ENCODE results near the gene MS4A6E. TPM values are rescaled to one million over a fixed set of nuclear protein-coding genes. Genes with fewer than 3 reads are reported as not detected.
A peak's percentile ranks its signal among the peaks of the same experiment; 100 is the strongest.

MS4A6E gene
- total and polyA plus RNA-seq, 2 experiments from 2014 or later = not detected

DNA sequence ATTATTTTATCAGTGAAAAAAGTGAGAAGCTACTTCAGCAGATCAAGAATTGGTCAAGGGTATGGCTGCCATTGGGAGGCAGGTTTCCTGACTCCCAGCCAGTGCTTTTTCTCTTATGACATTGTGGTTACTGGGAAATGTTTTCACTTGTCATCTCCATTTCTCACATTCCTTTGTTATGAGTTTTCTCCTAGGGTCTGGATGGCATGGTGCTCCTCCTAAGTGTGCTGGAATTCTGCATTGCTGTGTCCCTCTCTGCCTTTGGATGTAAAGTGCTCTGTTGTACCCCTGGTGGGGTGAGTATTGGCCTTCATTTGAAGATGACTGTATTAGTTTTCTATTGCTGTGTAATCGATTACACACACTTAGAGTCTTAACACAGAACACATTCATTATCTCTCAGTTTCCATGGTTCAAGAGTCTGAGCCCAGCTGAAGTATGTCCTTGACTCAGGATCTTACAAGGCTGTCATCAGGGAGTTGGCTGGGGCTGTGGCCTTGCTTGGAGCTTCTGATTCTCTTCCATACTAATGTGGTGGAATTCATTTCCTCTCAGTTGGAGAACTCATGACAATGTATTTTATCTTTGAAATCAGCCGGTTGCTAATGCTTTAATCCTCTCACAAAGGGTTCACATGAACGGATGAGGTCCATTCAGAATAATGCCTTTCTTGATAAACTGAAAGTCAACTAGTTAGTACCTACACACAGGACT is 21.0 kb upstream of the MS4A6E start:
- Histone ChIP-seq H3K27ac (ENCODE audit: low read depth) (no peak overlapping the region), H3K36me3 (ENCODE audit: insufficient read depth) (no peaks in the 10 kb centered on the region), H3K9me2 (ENCODE audit: insufficient read depth) (peaks cover 6% of the 10 kb centered on the region; the same call in 1 of the 2 replicates), H3K4me3 (no peak overlapping the region), H4K20me1 (replicated peaks; ENCODE audit: insufficient read depth) (no peaks in the 10 kb centered on the region), H3K79me2 (replicated peaks; ENCODE audit: insufficient read depth) (no peaks in the 10 kb centered on the region), H3K27me3 (ENCODE audit: insufficient read depth) (no peaks in the 10 kb centered on the region), H2AFZ (0 out of 2 replicates have a peak overlapping the region, but pooled peaks have one; percentile 59), H3F3A (replicated peaks; ENCODE audit: low read depth) (no peaks in the 10 kb centered on the region), H3K4me2 (no peak overlapping the region), H3K4me1 (ENCODE audit: insufficient read depth) (no peaks in the 10 kb centered on the region)
- Mint-ChIP-seq H3K27ac (no peak overlapping the region), H3K9me3 (no peaks in the 10 kb centered on the region), H3K27me3 (ENCODE audit: insufficient read depth, low read depth, poor library complexity) (no peaks in the 10 kb centered on the region), H3K36me3 (ENCODE audit: low read depth) (no peaks in the 10 kb centered on the region), H3K4me3 (no peak overlapping the region), H3K4me1 (peaks cover 5% of the 10 kb centered on the region; the same call in 2 of the 3 replicates)
- DNase-seq (ENCODE audit: low spot score) (no peak), ATAC-seq (no peak)
- TF ChIP-seq ZNF114 (CRISPR knock-in tag; IDR thresholded peaks at IDR 0.05) (no peak), JUNB (IDR thresholded peaks at IDR 0.05; ENCODE audit: unreplicated experiment) (no peak), CREB1 (CRISPR knock-in tag; IDR thresholded peaks at IDR 0.05; ENCODE audit: low read depth) (no peak), POLR2AphosphoS5 (IDR thresholded peaks at IDR 0.05; ENCODE audit: low read depth) (no peak), ZNF331 (CRISPR knock-in tag; IDR thresholded peaks at IDR 0.05; ENCODE audit: low read depth) (no peak)

DNA sequence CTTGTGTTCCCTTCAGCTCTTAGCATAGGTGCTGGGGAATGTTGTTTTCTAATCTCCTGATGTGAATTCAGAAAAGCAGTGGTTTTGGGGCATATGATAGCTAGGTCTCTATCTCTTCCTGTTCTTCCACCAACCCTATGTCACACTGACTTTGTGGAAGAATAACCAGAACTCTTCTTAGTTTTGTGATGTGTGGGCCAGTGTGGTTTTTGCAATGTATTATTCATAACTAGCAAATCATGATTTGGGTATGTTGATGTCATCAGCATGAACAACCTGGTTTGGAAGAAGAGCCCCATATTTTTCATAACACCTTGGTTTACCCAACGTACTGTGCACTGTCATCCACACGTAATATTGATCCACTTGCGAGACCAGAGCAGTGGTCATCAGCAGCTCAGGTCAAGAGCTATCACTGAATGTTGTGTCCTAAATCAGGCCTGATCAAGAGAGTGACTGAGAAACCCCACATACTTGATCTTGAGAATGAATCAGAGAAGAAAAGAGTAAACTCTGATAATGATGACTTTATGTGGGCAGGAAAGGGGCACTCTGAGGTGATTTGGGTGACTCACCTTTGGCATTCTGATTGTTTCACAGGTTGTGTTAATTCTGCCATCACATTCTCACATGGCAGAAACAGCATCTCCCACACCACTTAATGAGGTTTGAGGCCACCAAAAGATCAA is 19.4 kb upstream of the MS4A6E start:
- Histone ChIP-seq H3K79me2 (replicated peaks; ENCODE audit: insufficient read depth) (no peaks in the 10 kb centered on the region), H3K4me2 (no peak overlapping the region), H3K4me1 (ENCODE audit: insufficient read depth) (no peaks in the 10 kb centered on the region), H3K4me3 (no peak overlapping the region), H2AFZ (no peak overlapping the region), H3K36me3 (ENCODE audit: insufficient read depth) (no peaks in the 10 kb centered on the region), H3F3A (replicated peaks; ENCODE audit: low read depth) (no peaks in the 10 kb centered on the region), H3K9me2 (ENCODE audit: insufficient read depth) (peaks cover 6% of the 10 kb centered on the region; the same call in 1 of the 2 replicates), H3K27ac (ENCODE audit: low read depth) (no peak overlapping the region), H3K27me3 (ENCODE audit: insufficient read depth) (no peaks in the 10 kb centered on the region), H4K20me1 (replicated peaks; ENCODE audit: insufficient read depth) (no peaks in the 10 kb centered on the region)
- TF ChIP-seq NANOG (IDR thresholded peaks at IDR 0.05; ENCODE audit: borderline replicate concordance) = no peak
- TF ChIP-seq JUNB (IDR thresholded peaks at IDR 0.05; ENCODE audit: unreplicated experiment) = no peak
- Mint-ChIP-seq H3K27ac (no peak overlapping the region), H3K36me3 (ENCODE audit: low read depth) (no peaks in the 10 kb centered on the region), H3K4me3 (no peak overlapping the region), H3K27me3 (ENCODE audit: insufficient read depth, low read depth, poor library complexity) (no peaks in the 10 kb centered on the region), H3K4me1 (peaks cover 5% of the 10 kb centered on the region; the same call in 2 of the 3 replicates), H3K9me3 (no peaks in the 10 kb centered on the region)
- ATAC-seq (no peak), DNase-seq (ENCODE audit: low spot score) (no peak)

GRCh38 chr11:60310407-60310998 is 16.6 kb upstream of the MS4A6E start:
- Histone ChIP-seq H4K20me1 (replicated peaks; ENCODE audit: insufficient read depth) (no peaks in the 10 kb centered on the region), H3K36me3 (ENCODE audit: insufficient read depth) (no peaks in the 10 kb centered on the region), H2AFZ (no peak overlapping the region; the same call in 1 of the 2 replicates), H3K4me1 (ENCODE audit: insufficient read depth) (no peaks in the 10 kb centered on the region), H3K27me3 (ENCODE audit: insufficient read depth) (no peaks in the 10 kb centered on the region), H3K79me2 (replicated peaks; ENCODE audit: insufficient read depth) (no peaks in the 10 kb centered on the region), H3K4me2 (no peak overlapping the region), H3K27ac (ENCODE audit: low read depth) (no peak overlapping the region), H3K9me2 (ENCODE audit: insufficient read depth) (peaks cover 6% of the 10 kb centered on the region; the same call in 1 of the 2 replicates), H3K4me3 (no peak overlapping the region), H3F3A (replicated peaks; ENCODE audit: low read depth) (no peaks in the 10 kb centered on the region)
- Mint-ChIP-seq H3K4me1 (peaks cover 5% of the 10 kb centered on the region; the same call in 2 of the 3 replicates), H3K4me3 (no peak overlapping the region), H3K27me3 (ENCODE audit: insufficient read depth, low read depth, poor library complexity) (peaks cover 2% of the 10 kb centered on the region), H3K27ac (no peak overlapping the region), H3K9me3 (no peaks in the 10 kb centered on the region), H3K36me3 (ENCODE audit: low read depth) (no peaks in the 10 kb centered on the region)
- DNase-seq (ENCODE audit: low spot score) = no peak
- no peak for ATAC-seq
- no peak for TF ChIP-seq EZH2phosphoT487 (IDR thresholded peaks at IDR 0.05; ENCODE audit: unreplicated experiment)
- TF ChIP-seq ZNF114 (CRISPR knock-in tag; IDR thresholded peaks at IDR 0.05) = no peak
- TF ChIP-seq, protein P1, sequence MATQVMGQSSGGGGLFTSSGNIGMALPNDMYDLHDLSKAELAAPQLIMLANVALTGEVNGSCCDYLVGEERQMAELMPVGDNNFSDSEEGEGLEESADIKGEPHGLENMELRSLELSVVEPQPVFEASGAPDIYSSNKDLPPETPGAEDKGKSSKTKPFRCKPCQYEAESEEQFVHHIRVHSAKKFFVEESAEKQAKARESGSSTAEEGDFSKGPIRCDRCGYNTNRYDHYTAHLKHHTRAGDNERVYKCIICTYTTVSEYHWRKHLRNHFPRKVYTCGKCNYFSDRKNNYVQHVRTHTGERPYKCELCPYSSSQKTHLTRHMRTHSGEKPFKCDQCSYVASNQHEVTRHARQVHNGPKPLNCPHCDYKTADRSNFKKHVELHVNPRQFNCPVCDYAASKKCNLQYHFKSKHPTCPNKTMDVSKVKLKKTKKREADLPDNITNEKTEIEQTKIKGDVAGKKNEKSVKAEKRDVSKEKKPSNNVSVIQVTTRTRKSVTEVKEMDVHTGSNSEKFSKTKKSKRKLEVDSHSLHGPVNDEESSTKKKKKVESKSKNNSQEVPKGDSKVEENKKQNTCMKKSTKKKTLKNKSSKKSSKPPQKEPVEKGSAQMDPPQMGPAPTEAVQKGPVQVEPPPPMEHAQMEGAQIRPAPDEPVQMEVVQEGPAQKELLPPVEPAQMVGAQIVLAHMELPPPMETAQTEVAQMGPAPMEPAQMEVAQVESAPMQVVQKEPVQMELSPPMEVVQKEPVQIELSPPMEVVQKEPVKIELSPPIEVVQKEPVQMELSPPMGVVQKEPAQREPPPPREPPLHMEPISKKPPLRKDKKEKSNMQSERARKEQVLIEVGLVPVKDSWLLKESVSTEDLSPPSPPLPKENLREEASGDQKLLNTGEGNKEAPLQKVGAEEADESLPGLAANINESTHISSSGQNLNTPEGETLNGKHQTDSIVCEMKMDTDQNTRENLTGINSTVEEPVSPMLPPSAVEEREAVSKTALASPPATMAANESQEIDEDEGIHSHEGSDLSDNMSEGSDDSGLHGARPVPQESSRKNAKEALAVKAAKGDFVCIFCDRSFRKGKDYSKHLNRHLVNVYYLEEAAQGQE (IDR thresholded peaks at IDR 0.05; ENCODE audit: unreplicated experiment) = no peak

Measured in GM23338 (cell line).